Peyer's patch (tissue), 4 donors: Measurements from ENCODE around the gene ATOH8.

Experiments used
- POLR2A ChIP-seq, 2 donors: fragments of 450-650 bp; IDR thresholded peaks; one replicate each; pipeline ENCODE4 v1.5.1; 2017; ENCODE audit warnings: antibody characterized with exemption in 2 of 2, mild to moderate bottlenecking in 2 of 2, moderate library complexity in 2 of 2
- TF ChIP-seq, protein P1 (sequence below), 6 experiments: fragments of 450-650 bp in 4 of 6; fragments of 200-600 bp in 2 of 6; sonication (generic) in 1 of 6; IDR thresholded peaks; one replicate each; pipeline ENCODE4 v1.5.1; 2017 to 2019; ENCODE audit warnings: antibody characterized with exemption in 6 of 6, mild to moderate bottlenecking in 3 of 6, moderate library complexity in 1 of 6

- TF ChIP-seq, protein P1, sequence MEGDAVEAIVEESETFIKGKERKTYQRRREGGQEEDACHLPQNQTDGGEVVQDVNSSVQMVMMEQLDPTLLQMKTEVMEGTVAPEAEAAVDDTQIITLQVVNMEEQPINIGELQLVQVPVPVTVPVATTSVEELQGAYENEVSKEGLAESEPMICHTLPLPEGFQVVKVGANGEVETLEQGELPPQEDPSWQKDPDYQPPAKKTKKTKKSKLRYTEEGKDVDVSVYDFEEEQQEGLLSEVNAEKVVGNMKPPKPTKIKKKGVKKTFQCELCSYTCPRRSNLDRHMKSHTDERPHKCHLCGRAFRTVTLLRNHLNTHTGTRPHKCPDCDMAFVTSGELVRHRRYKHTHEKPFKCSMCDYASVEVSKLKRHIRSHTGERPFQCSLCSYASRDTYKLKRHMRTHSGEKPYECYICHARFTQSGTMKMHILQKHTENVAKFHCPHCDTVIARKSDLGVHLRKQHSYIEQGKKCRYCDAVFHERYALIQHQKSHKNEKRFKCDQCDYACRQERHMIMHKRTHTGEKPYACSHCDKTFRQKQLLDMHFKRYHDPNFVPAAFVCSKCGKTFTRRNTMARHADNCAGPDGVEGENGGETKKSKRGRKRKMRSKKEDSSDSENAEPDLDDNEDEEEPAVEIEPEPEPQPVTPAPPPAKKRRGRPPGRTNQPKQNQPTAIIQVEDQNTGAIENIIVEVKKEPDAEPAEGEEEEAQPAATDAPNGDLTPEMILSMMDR (IDR thresholded peaks at IDR 0.05): no peak
- TF ChIP-seq POLR2A (IDR thresholded peaks at IDR 0.05): no peak
These were observed 74.9 kb downstream of the ATOH8 start for GRCh38 chr2:85828725-85829124.
